Measurements from ENCODE around the gene FREM2.

FREM2 gene

DNA sequence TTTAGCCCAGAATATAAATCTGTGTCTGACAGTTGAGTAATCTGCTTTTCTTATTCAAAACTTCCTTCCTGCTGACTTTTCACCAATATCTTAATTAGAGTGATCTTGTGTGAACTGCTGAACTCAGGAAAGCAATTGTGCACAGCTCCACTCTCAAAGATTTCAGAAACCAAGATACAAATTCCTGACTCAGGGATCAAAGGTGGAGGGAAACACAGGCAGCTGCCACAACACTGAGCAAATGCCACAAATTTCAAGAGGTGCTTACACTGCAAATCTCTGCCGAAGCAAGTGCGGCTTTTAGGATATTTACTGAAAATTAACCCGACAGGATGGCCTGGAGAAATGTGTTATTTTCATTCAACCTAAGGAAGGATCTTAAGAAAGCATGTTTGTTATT, 192.4 kb downstream of the FREM2 start:
- DNase-seq = no peak
- no peak overlapping the region for H2BK5ac ChIP-seq (ENCODE audit: low read depth, low read length, poor library complexity, severe bottlenecking)
- no peaks in the 10 kb centered on the region for H3K36me3 ChIP-seq (ENCODE audit: control insufficient read depth in 1 of 2, insufficient read depth in 2 of 2, low read depth in 1 of 2, low read length in 2 of 2)
- H3K18ac ChIP-seq (ENCODE audit: low read depth in 1 of 2, low read length in 2 of 2) = no peak overlapping the region
- no peaks in the 10 kb centered on the region for H3K79me1 ChIP-seq (replicated peaks; ENCODE audit: low read length, poor library complexity, severe bottlenecking)
- no peaks in the 10 kb centered on the region for H3K9me3 ChIP-seq (ENCODE audit: control insufficient read depth, low read length)
- no peak overlapping the region for H2AFZ ChIP-seq (ENCODE audit: low read depth, low read length)
- H2AK5ac ChIP-seq (ENCODE audit: low read length, severe bottlenecking) = no peak overlapping the region
- no peak overlapping the region for H3K4me3 ChIP-seq (ENCODE audit: insufficient read depth in 1 of 2, low read depth in 1 of 2, low read length in 2 of 2)
- H2BK12ac ChIP-seq (ENCODE audit: low read length in 2 of 2) = no peak overlapping the region
- WGBS = 62% methylated on average over 3 of the region's 3 CpGs
- H3K14ac ChIP-seq (ENCODE audit: low read length in 2 of 2) = no peak overlapping the region
- no peaks in the 10 kb centered on the region for H3K4me1 ChIP-seq (ENCODE audit: control insufficient read depth, insufficient read depth, low read depth, low read length)
- no peak overlapping the region for H3K4ac ChIP-seq (ENCODE audit: low read depth in 1 of 2, low read length in 2 of 2)
- H4K91ac ChIP-seq (ENCODE audit: low read length) = no peak overlapping the region
- no peak overlapping the region for H3K4me2 ChIP-seq (ENCODE audit: low read length, poor library complexity, severe bottlenecking)
- no peak overlapping the region for H3K23ac ChIP-seq (ENCODE audit: low read length in 2 of 2)
- peaks cover 0 to 2% of the 10 kb centered on the region in 2 experiments for H3K27me3 ChIP-seq (ENCODE audit: control insufficient read depth in 1 of 2, insufficient read depth in 1 of 2, low read length in 2 of 2)
- H3K27ac ChIP-seq (ENCODE audit: low read length, poor library complexity, severe bottlenecking) = no peak overlapping the region
- H2BK15ac ChIP-seq (ENCODE audit: low read depth, poor library complexity, severe bottlenecking) = no peak overlapping the region
- no peak overlapping the region for H2BK120ac ChIP-seq (ENCODE audit: low read depth, low read length)
- no peak overlapping the region for H3K9ac ChIP-seq (ENCODE audit: low read length)
- no peak overlapping the region for H4K8ac ChIP-seq (ENCODE audit: low read length)

DNA sequence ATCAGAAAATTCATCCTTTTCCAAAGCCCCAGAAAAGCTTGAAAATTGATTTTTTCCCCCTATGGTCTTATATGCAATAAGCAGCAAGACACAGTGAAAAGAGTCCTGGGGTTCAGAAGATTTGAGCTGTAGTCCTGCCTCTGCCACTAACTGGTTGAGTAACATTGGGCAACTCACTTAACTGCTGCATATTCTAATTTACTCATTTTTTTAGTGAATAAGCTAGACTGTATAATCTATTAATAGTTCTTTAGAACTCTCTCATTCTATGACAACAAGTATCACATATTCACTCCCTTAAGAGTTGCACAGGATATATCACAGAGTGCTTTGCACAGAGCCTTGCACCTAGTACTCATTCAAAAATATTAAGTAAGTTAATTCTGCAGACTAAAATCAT, 192.9 kb downstream of the FREM2 start:
- Histone ChIP-seq H3K4ac (ENCODE audit: low read depth in 1 of 2, low read length in 2 of 2) (no peak overlapping the region), H3K36me3 (ENCODE audit: control insufficient read depth in 1 of 2, insufficient read depth in 2 of 2, low read depth in 1 of 2, low read length in 2 of 2) (no peaks in the 10 kb centered on the region), H3K23ac (ENCODE audit: low read length in 2 of 2) (no peak overlapping the region), H4K8ac (ENCODE audit: low read length) (no peak overlapping the region), H3K27ac (ENCODE audit: low read length, poor library complexity, severe bottlenecking) (no peak overlapping the region), H3K14ac (ENCODE audit: low read length in 2 of 2) (no peak overlapping the region), H3K4me3 (ENCODE audit: insufficient read depth in 1 of 2, low read depth in 1 of 2, low read length in 2 of 2) (no peak overlapping the region), H4K91ac (ENCODE audit: low read length) (no peak overlapping the region), H3K79me1 (replicated peaks; ENCODE audit: low read length, poor library complexity, severe bottlenecking) (no peaks in the 10 kb centered on the region), H3K27me3 (ENCODE audit: control insufficient read depth in 1 of 2, insufficient read depth in 1 of 2, low read length in 2 of 2) (peaks cover 0 to 2% of the 10 kb centered on the region in 2 experiments), H3K4me2 (ENCODE audit: low read length, poor library complexity, severe bottlenecking) (no peak overlapping the region), H3K18ac (ENCODE audit: low read depth in 1 of 2, low read length in 2 of 2) (no peak overlapping the region), H3K9me3 (ENCODE audit: control insufficient read depth, low read length) (no peaks in the 10 kb centered on the region), H2AK5ac (ENCODE audit: low read length, severe bottlenecking) (no peak overlapping the region), H3K9ac (ENCODE audit: low read length) (no peak overlapping the region), H2BK12ac (ENCODE audit: low read length in 2 of 2) (no peak overlapping the region), H2BK5ac (ENCODE audit: low read depth, low read length, poor library complexity, severe bottlenecking) (no peak overlapping the region), H2BK120ac (ENCODE audit: low read depth, low read length) (no peak overlapping the region), H2BK15ac (ENCODE audit: low read depth, poor library complexity, severe bottlenecking) (no peak overlapping the region), H2AFZ (ENCODE audit: low read depth, low read length) (no peak overlapping the region), H3K4me1 (ENCODE audit: control insufficient read depth, insufficient read depth, low read depth, low read length) (no peaks in the 10 kb centered on the region)
- DNase-seq = no peak

DNA sequence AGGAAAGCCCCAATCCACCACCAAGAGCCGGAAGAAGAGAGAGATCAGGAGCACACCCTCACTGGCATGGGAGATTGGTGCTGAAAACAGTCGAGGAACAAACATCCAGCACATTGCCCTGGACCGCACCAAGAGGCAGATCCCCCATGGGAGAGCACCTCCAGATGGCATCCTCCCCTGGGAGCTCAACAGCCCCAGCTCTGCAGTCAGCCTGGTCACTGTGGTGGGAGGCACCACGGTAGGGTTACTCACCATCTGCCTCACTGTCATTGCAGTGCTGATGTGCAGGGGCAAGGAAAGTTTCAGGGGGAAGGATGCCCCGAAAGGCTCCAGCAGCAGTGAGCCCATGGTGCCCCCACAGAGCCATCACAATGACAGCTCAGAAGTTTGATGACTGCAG, 193.5 kb downstream of the FREM2 start:
- Histone ChIP-seq H2AFZ (ENCODE audit: low read depth, low read length) (no peak overlapping the region), H3K23ac (ENCODE audit: low read length in 2 of 2) (no peak overlapping the region), H3K4me1 (ENCODE audit: control insufficient read depth, insufficient read depth, low read depth, low read length) (no peaks in the 10 kb centered on the region), H3K9me3 (ENCODE audit: control insufficient read depth, low read length) (no peaks in the 10 kb centered on the region), H4K8ac (ENCODE audit: low read length) (no peak overlapping the region), H2BK12ac (ENCODE audit: low read length in 2 of 2) (no peak overlapping the region), H3K36me3 (ENCODE audit: control insufficient read depth in 1 of 2, insufficient read depth in 2 of 2, low read depth in 1 of 2, low read length in 2 of 2) (no peaks in the 10 kb centered on the region), H3K27me3 (ENCODE audit: control insufficient read depth in 1 of 2, insufficient read depth in 1 of 2, low read length in 2 of 2) (peaks cover 0 to 2% of the 10 kb centered on the region in 2 experiments), H3K4ac (ENCODE audit: low read depth in 1 of 2, low read length in 2 of 2) (no peak overlapping the region), H4K91ac (ENCODE audit: low read length) (no peak overlapping the region), H2AK5ac (ENCODE audit: low read length, severe bottlenecking) (no peak overlapping the region), H3K14ac (ENCODE audit: low read length in 2 of 2) (no peak overlapping the region), H2BK5ac (ENCODE audit: low read depth, low read length, poor library complexity, severe bottlenecking) (no peak overlapping the region), H2BK15ac (ENCODE audit: low read depth, poor library complexity, severe bottlenecking) (no peak overlapping the region), H3K18ac (ENCODE audit: low read depth in 1 of 2, low read length in 2 of 2) (no peak overlapping the region), H3K4me3 (ENCODE audit: insufficient read depth in 1 of 2, low read depth in 1 of 2, low read length in 2 of 2) (no peak overlapping the region), H3K4me2 (ENCODE audit: low read length, poor library complexity, severe bottlenecking) (no peak overlapping the region), H3K79me1 (replicated peaks; ENCODE audit: low read length, poor library complexity, severe bottlenecking) (no peaks in the 10 kb centered on the region), H3K27ac (ENCODE audit: low read length, poor library complexity, severe bottlenecking) (no peak overlapping the region), H2BK120ac (ENCODE audit: low read depth, low read length) (no peak overlapping the region), H3K9ac (ENCODE audit: low read length) (no peak overlapping the region)
- WGBS = 92% methylated on average over 5 of the region's 5 CpGs
- no peak for DNase-seq

DNA sequence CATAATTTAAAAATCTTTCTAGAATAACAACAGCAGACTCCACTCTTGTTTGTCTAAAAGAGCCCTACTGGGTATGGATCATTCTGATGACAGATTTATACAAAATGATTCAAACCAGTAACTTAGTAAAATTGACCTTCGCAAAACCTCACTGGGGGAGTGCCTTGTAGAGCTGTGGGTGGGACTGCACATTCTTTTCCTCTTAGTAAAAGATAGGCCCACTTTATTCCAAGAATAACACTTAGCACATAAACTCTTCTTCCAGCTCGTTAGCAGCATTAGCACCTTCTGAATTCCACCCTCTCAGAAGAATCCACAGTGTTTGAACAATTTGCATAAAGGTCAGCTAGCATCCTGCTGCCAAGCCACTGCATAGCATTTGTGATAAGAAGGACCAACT, 196.9 kb downstream of the FREM2 start:
- Histone ChIP-seq H3K36me3 (ENCODE audit: control insufficient read depth in 1 of 2, insufficient read depth in 2 of 2, low read depth in 1 of 2, low read length in 2 of 2) (no peaks in the 10 kb centered on the region), H3K79me1 (replicated peaks; ENCODE audit: low read length, poor library complexity, severe bottlenecking) (no peaks in the 10 kb centered on the region), H3K18ac (ENCODE audit: low read depth in 1 of 2, low read length in 2 of 2) (no peak overlapping the region), H3K4me1 (ENCODE audit: control insufficient read depth, insufficient read depth, low read depth, low read length) (peaks cover 4% of the 10 kb centered on the region), H4K8ac (ENCODE audit: low read length) (no peak overlapping the region), H2AFZ (ENCODE audit: low read depth, low read length) (no peak overlapping the region), H2BK120ac (ENCODE audit: low read depth, low read length) (no peak overlapping the region), H3K4me3 (ENCODE audit: insufficient read depth in 1 of 2, low read depth in 1 of 2, low read length in 2 of 2) (no peak overlapping the region), H3K27ac (ENCODE audit: low read length, poor library complexity, severe bottlenecking) (no peak overlapping the region), H3K4me2 (ENCODE audit: low read length, poor library complexity, severe bottlenecking) (no peak overlapping the region), H3K14ac (ENCODE audit: low read length in 2 of 2) (no peak overlapping the region), H2BK5ac (ENCODE audit: low read depth, low read length, poor library complexity, severe bottlenecking) (no peak overlapping the region), H2BK15ac (ENCODE audit: low read depth, poor library complexity, severe bottlenecking) (no peak overlapping the region), H3K27me3 (ENCODE audit: control insufficient read depth in 1 of 2, insufficient read depth in 1 of 2, low read length in 2 of 2) (peaks cover 0 to under 1% of the 10 kb centered on the region in 2 experiments), H2AK5ac (ENCODE audit: low read length, severe bottlenecking) (no peak overlapping the region), H3K23ac (ENCODE audit: low read length in 2 of 2) (no peak overlapping the region), H3K4ac (ENCODE audit: low read depth in 1 of 2, low read length in 2 of 2) (no peak overlapping the region), H2BK12ac (ENCODE audit: low read length in 2 of 2) (no peak overlapping the region), H3K9me3 (ENCODE audit: control insufficient read depth, low read length) (no peaks in the 10 kb centered on the region), H3K9ac (ENCODE audit: low read length) (no peak overlapping the region), H4K91ac (ENCODE audit: low read length) (no peak overlapping the region)
- 33% methylated on average over 2 of the region's 2 CpGs for WGBS
- no peak for DNase-seq
